Spleen (tissue), 7 donors: Measurements from ENCODE around the gene GDPD1.

Experiments used
- CTCF ChIP-seq, 11 experiments: fragments of 200-600 bp in 7 of 11; fragments of 450-650 bp in 4 of 11; sonication (generic) in 4 of 11; IDR thresholded peaks in 8 of 11; conservative IDR thresholded peaks in 3 of 11; 1 replicate in 7 of 11; 2 replicates in 4 of 11; pipeline versions ENCODE4 v1.4.0 to v1.8.0; 2016 to 2021; ENCODE audit warnings: antibody characterized with exemption in 11 of 11, inconsistent platforms in 4 of 11, mild to moderate bottlenecking in 1 of 11
- POLR2A ChIP-seq, 3 donors: fragments of 450-650 bp; IDR thresholded peaks; one replicate each; pipeline ENCODE4 v1.5.1; 2017; ENCODE audit warnings: antibody characterized with exemption in 3 of 3, mild to moderate bottlenecking in 1 of 3
- donor health status: DM: no; HTN: no; CAD: no; lungs with moderate emphysema.
- donor health status: DM: no; HTN: no; CAD: no.
- donor health status: DM: no; HTN: no; CAD: no.

DNA sequence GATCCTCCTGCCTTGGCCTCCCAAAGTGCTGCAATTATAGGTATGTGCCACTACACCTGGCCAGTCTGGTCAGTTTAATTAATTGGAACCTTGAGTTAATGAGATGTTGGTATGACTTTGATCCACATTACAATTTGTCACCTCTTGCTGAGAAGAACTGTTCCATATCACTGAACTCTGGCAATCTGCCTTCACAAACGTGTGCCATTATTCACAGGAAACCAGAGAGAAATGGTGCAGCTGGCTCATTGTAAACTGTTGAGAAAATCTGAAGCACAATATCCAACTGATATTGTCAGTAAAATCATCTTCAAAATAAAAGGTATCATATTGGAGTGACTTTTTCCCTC lies 71.8 kb downstream of the GDPD1 start:
- TF ChIP-seq CTCF (IDR thresholded peaks at IDR 0.05 in 8 of 11, conservative IDR thresholded peaks at IDR 0.05 in 3 of 11) = no peak
- TF ChIP-seq POLR2A (IDR thresholded peaks at IDR 0.05) = no peak
